ENCODE measurements around the gene TMEM184B.
"Not testable (repeated sequence)": the region's sequence is repeated elsewhere in the genome, so short reads cannot be mapped to it uniquely, and the experiment has no call there.

TMEM184B gene

GRCh38 chr22:38249803-38250642, 22.8 kb downstream of the TMEM184B start:
- DNase-seq (ENCODE audit: low read depth, low spot score): no peak

GRCh38 chr22:38249301-38249700, 23.5 kb downstream of the TMEM184B start:
- no peak for DNase-seq (ENCODE audit: low read depth, low spot score)

- no peak for DNase-seq (ENCODE audit: low read depth, low spot score)
Observed at GRCh38 chr22:38248280-38248679, 24.5 kb downstream of the TMEM184B start.

- no peak for DNase-seq (ENCODE audit: low read depth, low spot score)
Observed at GRCh38 chr22:38247713-38248112, 25.1 kb downstream of the TMEM184B start.

GRCh38 chr22:38246692-38247091, 26.1 kb downstream of the TMEM184B start:
- DNase-seq (ENCODE audit: low read depth, low spot score): no peak

GRCh38 chr22:38246046-38246658, 26.7 kb downstream of the TMEM184B start:
- no peak for DNase-seq (ENCODE audit: low read depth, low spot score)

GRCh38 chr22:38244106-38244505, 28.7 kb downstream of the TMEM184B start:
- DNase-seq (ENCODE audit: low read depth, low spot score): no peak

- no peak for DNase-seq (ENCODE audit: low read depth, low spot score)
Observed at GRCh38 chr22:38243007-38243765, 29.6 kb downstream of the TMEM184B start.

- no peak for DNase-seq (ENCODE audit: low read depth, low spot score)
Observed at GRCh38 chr22:38240734-38241252, 32.0 kb downstream of the TMEM184B start.

- no peak for DNase-seq (ENCODE audit: low read depth, low spot score)
Observed at GRCh38 chr22:38239101-38239761, 33.6 kb downstream of the TMEM184B start.

- no peak for DNase-seq (ENCODE audit: low read depth, low spot score)
Observed at GRCh38 chr22:38238519-38239071, 34.2 kb downstream of the TMEM184B start.

- no peak for DNase-seq (ENCODE audit: low read depth, low spot score)
Observed at GRCh38 chr22:38236786-38237185, 36.0 kb downstream of the TMEM184B start.

GRCh38 chr22:38235240-38235850, 37.5 kb downstream of the TMEM184B start:
- DNase-seq (ENCODE audit: low read depth, low spot score): no peak

- not testable (repeated sequence) for DNase-seq (ENCODE audit: low read depth, low spot score)
Observed at GRCh38 chr22:38233856-38234255, 39.0 kb downstream of the TMEM184B start.

GRCh38 chr22:38233427-38233826, 39.4 kb downstream of the TMEM184B start:
- DNase-seq (ENCODE audit: low read depth, low spot score): no peak

GRCh38 chr22:38232196-38232595, 40.6 kb downstream of the TMEM184B start:
- DNase-seq (ENCODE audit: low read depth, low spot score): no peak

GRCh38 chr22:38230916-38231315, 41.9 kb downstream of the TMEM184B start:
- DNase-seq (ENCODE audit: low read depth, low spot score): no peak

GRCh38 chr22:38230108-38230825, 42.5 kb downstream of the TMEM184B start:
- DNase-seq (ENCODE audit: low read depth, low spot score): no peak

GRCh38 chr22:38228873-38229740, 43.7 kb downstream of the TMEM184B start:
- no peak for DNase-seq (ENCODE audit: low read depth, low spot score)

Data from activated CD4-positive, CD25-positive, alpha-beta regulatory T cell treated with anti-CD3 and anti-CD28 coated beads, Interleukin-2, amount 50 U/mL, for 16 hours (primary cell).